IPS DF 19.7 (cell line): ENCODE data around the gene SULT1E1.

Experiments
- DNase-seq: peaks from one replicate; pipeline ENCODE4 v3.0.0-alpha.2; 2013; ENCODE audit warnings: low read depth, low spot score

The SULT1E1 gene

GRCh38 chr4:69860052-69860451 is at the start of gene SULT1E1:
Gene SULT1E1 (minus strand): TSS chr4:69860145. CDS start chr4:69857644, 2,501 bp downstream.
- DNase-seq: no peak

GRCh38 chr4:69909195-69909594 is 49.2 kb upstream of the SULT1E1 start:
- no peak for DNase-seq

- DNase-seq: no peak
Observed at GRCh38 chr4:69907151-69907550, 47.2 kb upstream of the SULT1E1 start.

GRCh38 chr4:69896530-69897116 is 36.7 kb upstream of the SULT1E1 start:
- DNase-seq: no peak

- DNase-seq: no peak
Observed at GRCh38 chr4:69894721-69895120, 34.8 kb upstream of the SULT1E1 start.

- DNase-seq: no peak
Observed at GRCh38 chr4:69894186-69894585, 34.2 kb upstream of the SULT1E1 start.

GRCh38 chr4:69888336-69888735 is 28.4 kb upstream of the SULT1E1 start:
- DNase-seq: no peak

- DNase-seq: no peak
Observed at GRCh38 chr4:69882150-69882549, 22.2 kb upstream of the SULT1E1 start.

- DNase-seq: no peak
Observed at GRCh38 chr4:69881173-69881773, 21.3 kb upstream of the SULT1E1 start.

GRCh38 chr4:69878250-69878649 is 18.3 kb upstream of the SULT1E1 start:
- DNase-seq: no peak

GRCh38 chr4:69877453-69877852 is 17.5 kb upstream of the SULT1E1 start:
- DNase-seq: no peak

- DNase-seq: no peak
Observed at GRCh38 chr4:69876071-69876470, 16.1 kb upstream of the SULT1E1 start.

GRCh38 chr4:69875576-69875975 is 15.6 kb upstream of the SULT1E1 start:
- DNase-seq: no peak

GRCh38 chr4:69874507-69874906 is 14.6 kb upstream of the SULT1E1 start:
- DNase-seq: no peak

- DNase-seq: no peak
Observed at GRCh38 chr4:69861756-69862155, 1.8 kb upstream of the SULT1E1 start.

- no peak for DNase-seq
Observed at GRCh38 chr4:69860521-69861298, 765 bp upstream of the SULT1E1 start.

- no peak for DNase-seq
Observed at GRCh38 chr4:69859140-69859685, 732 bp downstream of the SULT1E1 start.

GRCh38 chr4:69858690-69859089 is 1.3 kb downstream of the SULT1E1 start:
- DNase-seq: no peak

- no peak for DNase-seq
Observed at GRCh38 chr4:69855822-69856221, 4.1 kb downstream of the SULT1E1 start.

GRCh38 chr4:69849969-69850368 is 10.0 kb downstream of the SULT1E1 start:
- no peak for DNase-seq

- no peak for DNase-seq
Observed at GRCh38 chr4:69849297-69849696, 10.6 kb downstream of the SULT1E1 start.

- no peak for DNase-seq
Observed at GRCh38 chr4:69848028-69848427, 11.9 kb downstream of the SULT1E1 start.

- no peak for DNase-seq
Observed at GRCh38 chr4:69843932-69844331, 16.0 kb downstream of the SULT1E1 start.
